Measurements from ENCODE around the gene COL5A1.

COL5A1 gene

DNA sequence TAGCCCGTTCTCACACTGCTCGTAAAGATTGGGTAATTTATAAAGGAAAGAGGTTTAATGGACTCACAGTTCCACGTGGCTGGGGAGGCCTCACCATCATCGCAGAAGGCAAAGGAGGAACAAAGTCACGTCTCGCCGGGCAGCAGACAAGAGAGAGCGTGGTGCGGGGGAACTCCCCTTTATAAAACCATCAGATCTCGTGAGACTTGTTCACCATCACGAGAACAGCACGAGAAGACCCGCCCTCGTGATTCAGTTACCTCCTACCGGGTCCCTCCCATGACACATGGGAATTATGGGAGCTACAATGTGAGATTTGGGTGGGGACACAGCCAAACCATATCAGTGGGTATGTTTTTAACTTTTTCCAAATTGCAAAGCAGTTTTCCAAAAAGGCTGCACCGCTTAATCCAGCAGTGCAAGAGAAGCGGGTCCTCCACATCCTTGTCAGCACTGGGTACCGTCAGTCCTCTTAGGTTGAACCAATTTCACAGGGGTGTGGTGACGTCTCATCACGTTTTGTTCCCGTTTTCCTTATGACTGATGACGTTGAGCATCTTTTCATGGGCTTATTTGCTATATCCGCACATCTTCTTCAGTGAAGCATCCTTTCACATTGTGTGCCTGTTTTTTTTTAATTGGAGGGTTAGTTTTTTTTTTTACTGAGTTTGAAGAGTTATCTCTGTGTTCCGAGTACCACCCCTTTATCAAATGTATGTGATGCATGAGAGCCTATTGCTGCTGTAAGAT is 231.1 kb downstream of the COL5A1 start:
- no peak for DNase-seq (ENCODE audit: low read depth)
- TF ChIP-seq, protein P1, sequence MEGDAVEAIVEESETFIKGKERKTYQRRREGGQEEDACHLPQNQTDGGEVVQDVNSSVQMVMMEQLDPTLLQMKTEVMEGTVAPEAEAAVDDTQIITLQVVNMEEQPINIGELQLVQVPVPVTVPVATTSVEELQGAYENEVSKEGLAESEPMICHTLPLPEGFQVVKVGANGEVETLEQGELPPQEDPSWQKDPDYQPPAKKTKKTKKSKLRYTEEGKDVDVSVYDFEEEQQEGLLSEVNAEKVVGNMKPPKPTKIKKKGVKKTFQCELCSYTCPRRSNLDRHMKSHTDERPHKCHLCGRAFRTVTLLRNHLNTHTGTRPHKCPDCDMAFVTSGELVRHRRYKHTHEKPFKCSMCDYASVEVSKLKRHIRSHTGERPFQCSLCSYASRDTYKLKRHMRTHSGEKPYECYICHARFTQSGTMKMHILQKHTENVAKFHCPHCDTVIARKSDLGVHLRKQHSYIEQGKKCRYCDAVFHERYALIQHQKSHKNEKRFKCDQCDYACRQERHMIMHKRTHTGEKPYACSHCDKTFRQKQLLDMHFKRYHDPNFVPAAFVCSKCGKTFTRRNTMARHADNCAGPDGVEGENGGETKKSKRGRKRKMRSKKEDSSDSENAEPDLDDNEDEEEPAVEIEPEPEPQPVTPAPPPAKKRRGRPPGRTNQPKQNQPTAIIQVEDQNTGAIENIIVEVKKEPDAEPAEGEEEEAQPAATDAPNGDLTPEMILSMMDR (IDR thresholded peaks at IDR 0.05; ENCODE audit: low read depth, low read length, missing control alignments), result no peak
- in situ Hi-C loops (cut with HindIII; ENCODE audit: low sequenced_read_pairs), result no loop called here
- H3K4me3 ChIP-seq (ENCODE audit: low read depth, low read length), result no peak overlapping the region

DNA sequence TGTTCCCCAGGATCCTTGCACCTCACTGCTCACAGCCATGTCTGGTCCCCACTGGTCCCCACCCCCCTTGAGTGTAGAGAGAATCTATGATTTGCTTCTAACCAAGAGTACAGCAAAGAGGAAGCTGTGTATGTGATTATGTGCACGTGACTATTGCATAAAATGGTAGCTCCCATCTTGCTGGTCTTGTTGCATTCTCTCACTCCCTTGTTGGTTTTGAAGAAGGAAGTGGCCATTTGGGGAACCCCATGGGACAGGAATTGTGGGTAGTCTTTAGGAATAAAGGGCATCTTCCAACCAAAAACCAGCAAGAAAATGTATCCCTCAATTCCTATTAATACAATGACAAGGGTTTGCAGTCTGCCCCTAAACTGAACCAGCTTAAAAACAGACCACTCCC is 233.8 kb downstream of the COL5A1 start:
- in situ Hi-C loops (cut with HindIII; ENCODE audit: low sequenced_read_pairs), result no loop called here
- no peak for DNase-seq (ENCODE audit: low read depth)

DNA sequence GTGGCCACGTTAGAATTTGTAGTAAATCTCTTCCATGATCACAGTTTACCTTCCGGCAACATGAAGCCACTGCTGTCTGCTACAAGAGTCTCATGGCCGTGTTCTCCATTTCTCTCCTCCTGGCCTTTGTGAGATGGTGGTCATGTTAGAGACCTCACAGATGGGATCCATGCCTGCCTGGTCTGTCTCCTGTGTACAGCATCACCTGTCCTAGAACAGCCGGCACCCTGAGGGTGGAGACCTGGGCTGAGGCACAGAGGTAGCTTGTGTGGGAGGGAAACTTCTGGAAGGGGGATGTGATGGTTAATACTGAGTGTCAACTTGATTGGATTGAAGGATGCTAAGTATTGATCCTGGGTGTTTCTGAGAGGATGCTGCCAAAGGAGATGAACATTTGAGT is 235.9 kb downstream of the COL5A1 start:
- no peak for DNase-seq (ENCODE audit: low read depth)
- TF ChIP-seq, protein P1 (IDR thresholded peaks at IDR 0.05; ENCODE audit: low read depth, low read length, missing control alignments), result no peak
- in situ Hi-C loops (cut with HindIII; ENCODE audit: low sequenced_read_pairs), result no loop called here

More for the DNA sequence above, 233.8 kb downstream of the COL5A1 start:
- H3K4me3 ChIP-seq (ENCODE audit: low read depth, low read length), result no peak overlapping the region
- TF ChIP-seq, protein P1 (IDR thresholded peaks at IDR 0.05; ENCODE audit: low read depth, low read length, missing control alignments), result no peak

DNA sequence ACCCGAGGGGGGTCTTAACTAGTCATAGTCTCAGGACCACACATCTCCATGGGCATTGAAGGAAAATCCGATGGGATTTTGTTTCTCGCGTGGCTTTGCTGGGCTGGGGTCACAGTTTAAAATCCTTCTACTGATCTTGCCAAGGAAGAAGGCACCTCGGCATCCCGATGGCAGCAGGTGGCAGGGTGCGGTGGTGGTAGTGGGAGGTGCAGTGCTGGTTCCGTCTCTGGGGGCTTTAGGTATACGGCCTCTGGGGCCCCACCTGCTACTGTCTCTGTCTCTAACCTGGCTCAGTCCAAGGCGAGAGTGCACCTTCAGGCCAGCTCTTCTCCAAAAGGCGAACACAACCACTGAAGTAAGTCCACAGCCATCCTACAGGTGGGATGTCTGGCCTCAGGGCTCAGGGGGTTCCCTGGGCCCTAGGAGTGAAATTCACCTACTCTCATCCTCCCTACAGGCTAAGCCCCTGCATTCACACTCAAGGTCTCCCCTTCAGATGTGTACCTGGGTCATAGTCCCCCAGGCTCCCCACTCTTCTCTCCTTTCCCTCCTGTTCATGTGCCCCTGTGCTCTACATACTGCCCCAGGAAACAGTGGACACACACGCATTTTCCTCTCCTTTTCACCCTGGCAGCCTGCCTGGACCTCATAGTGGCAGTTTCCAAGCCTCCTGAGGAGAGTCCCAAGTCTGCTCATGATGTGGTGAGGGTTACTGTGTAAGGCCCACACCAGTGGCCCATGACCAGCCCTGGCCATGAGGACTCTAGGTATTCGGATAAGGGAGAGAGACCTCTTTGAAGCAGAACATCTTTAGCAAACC is 238.3 kb downstream of the COL5A1 start:
- DNase-seq (ENCODE audit: low read depth), result no peak
- TF ChIP-seq, protein P1 (IDR thresholded peaks at IDR 0.05; ENCODE audit: low read depth, low read length, missing control alignments), result no peak
- in situ Hi-C loops (cut with HindIII; ENCODE audit: low sequenced_read_pairs), result no loop called here
- H3K4me3 ChIP-seq (ENCODE audit: low read depth, low read length), result no peak overlapping the region

More for the DNA sequence above, 235.9 kb downstream of the COL5A1 start:
- H3K4me3 ChIP-seq (ENCODE audit: low read depth, low read length), result no peak overlapping the region

DNA sequence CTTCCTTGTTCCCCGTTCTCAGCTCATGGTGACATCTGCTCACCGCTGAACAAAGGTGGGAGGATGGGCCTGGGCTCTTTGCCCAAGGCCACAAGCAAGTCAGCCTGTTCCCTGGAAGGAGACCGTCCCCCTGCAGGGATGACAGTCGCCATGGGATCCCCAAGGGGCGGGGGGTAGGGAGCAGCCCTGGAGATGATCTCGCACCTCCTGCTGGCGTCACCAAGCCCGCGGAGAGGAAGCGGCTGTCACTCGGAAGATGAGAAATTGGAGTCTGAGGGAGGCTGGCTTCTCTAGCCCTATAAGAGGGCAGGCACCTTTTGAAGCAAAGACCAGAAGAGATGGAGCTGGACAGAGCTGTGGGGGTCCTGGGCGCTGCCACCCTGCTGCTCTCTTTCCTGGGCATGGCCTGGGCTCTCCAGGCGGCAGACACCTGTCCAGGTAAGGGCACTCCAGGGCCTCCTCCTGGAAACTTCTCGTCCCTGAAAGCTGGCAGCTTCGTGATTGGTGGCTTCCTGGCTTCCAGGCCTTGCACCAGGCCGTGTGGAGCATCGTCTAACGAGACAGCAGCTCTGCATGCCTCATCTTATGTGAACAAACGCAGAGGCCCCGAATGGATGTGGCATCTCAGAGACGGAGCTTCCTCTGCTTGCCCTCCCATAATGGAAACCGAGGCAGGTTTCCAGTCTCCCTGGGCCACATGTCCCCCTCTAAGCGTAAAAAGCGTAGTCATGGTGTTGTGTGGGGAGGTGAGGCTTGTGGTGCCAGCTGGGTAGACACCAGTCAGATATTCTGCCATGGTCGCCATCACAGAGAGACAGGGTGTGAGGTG is 239.1 kb downstream of the COL5A1 start, which contains the start of gene FCN2:
FCN2 (plus strand) TSS at position 327 of the 829 bp plus-strand sequence; CDS start at position 339, 12 bp downstream.
- TF ChIP-seq, protein P1 (IDR thresholded peaks at IDR 0.05; ENCODE audit: low read depth, low read length, missing control alignments), result no peak
- no peak within 1 kb of the TSS for H3K4me3 ChIP-seq (ENCODE audit: low read depth, low read length)
- in situ Hi-C loops (cut with HindIII; ENCODE audit: low sequenced_read_pairs), result no loop called here
- DNase-seq (ENCODE audit: low read depth), result no peak

DNA sequence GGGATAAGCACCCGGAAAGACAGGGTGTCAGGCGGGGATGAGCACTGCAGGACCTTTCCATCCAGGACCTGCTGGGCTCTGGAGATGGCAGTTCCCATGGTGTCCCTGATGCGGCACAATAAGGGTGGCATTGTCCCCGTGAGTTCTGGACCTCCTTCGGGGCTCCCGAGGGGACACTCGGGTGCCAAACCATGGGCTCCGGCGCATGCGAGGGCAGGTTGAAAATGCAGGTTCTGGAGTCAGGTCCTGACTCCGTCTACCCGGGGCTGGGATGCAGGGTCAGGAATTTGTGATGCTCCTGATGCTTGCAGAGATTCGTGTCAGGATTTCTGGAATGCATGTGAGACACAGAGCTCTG is 239.7 kb downstream of the COL5A1 start:
- DNase-seq (ENCODE audit: low read depth), result no peak
- in situ Hi-C loops (cut with HindIII; ENCODE audit: low sequenced_read_pairs), result no loop called here
- TF ChIP-seq, protein P1 (IDR thresholded peaks at IDR 0.05; ENCODE audit: low read depth, low read length, missing control alignments), result no peak
- H3K4me3 ChIP-seq (ENCODE audit: low read depth, low read length), result no peak overlapping the region

Measured in astrocyte of the cerebellum (primary cell).